HG02884 (cell line): ENCODE measurements around the gene ZSCAN16.

Experiments used
- ATAC-seq: cut with Tn5 transposase; IDR thresholded peaks from one replicate; pipeline ENCODE4 v1.9.1; 2021; ENCODE audit warnings: mild to moderate bottlenecking, moderate library complexity; ENCODE audit not compliant: unreplicated experiment

ZSCAN16 gene

DNA sequence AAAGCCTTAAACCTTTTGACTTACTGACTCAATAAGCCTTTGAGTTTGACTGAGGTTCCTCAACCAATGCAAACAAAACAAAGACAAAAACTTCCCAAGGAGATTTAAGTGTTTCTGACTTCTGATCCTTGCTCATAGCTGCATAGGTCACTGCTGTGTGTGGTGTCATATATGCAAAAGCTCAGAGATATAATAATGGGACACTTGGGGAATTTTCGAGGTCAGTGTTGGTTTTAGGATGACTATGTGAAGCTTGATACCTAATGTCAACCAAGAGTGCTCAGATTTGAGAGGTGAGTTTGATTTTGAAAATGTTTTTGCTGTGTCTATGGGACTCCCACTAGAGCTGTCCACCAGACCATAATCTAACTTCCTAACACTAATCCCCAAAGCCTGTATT lies 43.5 kb downstream of the ZSCAN16 start:
- ATAC-seq = no peak

DNA sequence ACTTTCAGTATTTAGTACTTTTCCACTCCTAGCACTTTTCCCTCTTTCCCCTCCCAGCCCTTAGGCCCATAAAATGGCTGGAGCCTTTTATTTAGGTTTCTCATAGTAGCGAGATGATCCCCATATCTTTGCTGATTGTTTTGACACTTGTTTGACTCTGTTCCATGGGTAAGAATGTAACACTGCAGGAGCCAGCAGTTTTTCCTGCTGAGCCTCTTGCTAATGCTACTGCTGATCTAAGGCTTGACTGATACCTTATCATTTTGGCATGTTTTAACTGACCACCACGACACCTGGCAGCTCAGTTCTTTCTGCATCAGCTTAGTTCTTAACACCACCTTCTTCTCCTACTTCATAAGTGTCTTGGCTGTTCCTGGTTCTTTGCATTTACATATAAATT lies 46.9 kb downstream of the ZSCAN16 start:
- no peak for ATAC-seq

DNA sequence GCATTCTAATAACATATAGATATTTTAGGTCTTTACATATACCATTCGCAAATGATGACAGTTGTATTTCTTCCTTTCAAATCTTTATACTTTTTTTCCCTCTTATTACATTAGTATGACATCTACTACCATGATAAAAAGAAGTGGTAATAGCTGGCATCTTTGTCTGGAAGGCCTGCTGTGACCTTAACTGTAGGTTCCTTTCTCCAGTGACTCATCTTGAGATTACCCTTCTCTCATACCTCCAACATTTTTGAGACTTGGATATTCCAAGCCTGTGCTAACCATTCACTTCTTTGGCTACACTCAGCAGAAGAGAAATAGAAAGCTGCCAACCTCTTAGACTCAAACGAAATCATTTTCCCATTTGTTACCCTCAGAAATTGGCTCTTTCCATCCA lies 47.6 kb downstream of the ZSCAN16 start:
- ATAC-seq = no peak

DNA sequence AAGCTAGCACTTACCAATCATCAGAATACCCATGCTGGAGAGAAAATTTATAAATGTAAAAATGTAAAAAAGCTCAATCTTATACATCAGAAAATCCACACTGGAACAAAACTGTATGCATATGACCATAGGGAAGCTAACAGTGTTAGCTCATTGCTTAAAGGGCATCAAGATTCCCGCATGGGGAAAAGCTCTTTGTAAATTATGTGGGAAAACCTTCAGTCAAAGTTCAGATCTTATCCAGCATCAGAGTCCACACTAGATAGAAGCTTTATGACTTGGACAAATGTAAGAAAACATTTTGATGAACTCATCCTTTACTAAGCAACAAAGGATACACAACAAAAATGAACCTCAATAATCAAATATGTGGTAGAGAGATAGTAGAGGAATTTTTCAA lies 52.0 kb downstream of the ZSCAN16 start:
- ATAC-seq = no peak
